ENCODE results near the gene PAK3.

The PAK3 gene

DNA sequence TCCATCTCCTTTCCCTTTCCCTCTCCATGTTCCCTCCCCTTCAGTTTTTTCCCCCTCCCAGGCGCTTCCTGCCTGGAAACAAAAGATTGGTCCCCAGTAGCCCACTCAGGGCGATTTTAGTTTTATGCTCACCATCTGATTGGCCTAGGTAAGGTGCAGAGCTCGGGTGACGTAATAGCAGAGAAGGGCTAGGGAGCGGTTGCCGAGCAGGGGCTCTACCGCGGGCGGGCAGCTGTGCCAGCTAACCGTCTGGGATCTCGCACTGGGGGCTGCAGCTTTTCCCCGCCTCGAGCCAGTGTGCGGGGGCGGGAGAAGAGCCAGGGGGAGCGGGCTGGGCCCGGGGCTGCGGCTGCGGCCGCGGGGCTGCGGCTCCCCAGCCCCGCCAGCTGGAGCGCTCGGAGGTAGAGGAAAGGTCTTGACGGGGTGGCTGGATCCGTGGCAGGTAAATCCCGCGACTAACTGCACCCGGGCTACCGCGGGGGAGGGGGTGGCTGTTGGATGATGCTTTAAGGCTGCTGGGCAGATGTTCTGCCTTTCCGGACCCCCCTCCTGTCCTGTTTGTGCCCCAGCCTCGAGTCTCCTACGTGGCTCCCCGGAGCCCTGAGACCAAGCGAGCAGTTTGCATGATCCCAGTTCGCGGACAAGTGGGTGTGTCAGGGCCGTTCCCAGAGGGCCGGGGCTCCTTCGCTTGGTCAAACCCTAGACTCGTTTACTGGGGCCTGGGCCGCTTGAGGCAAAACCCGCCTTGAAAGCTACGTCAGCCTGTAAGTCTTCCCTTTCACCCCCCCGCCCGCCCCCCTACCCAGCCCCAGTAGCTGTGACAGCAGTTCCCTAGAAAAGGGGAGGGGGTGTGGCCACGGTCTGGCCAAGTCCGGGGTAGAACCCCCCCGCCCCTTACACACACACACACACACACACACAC is at the start of gene PAK3:
PAK3 (plus strand) TSS at position 218 of the 922 bp plus-strand sequence. CDS start 26,913 bp downstream, outside the sequence.
- no peak for TF ChIP-seq REST (IDR thresholded peaks at IDR 0.05; ENCODE audit: low read depth)
- no peak for TF ChIP-seq TCF12 (IDR thresholded peaks at IDR 0.05; ENCODE audit: low read depth)
- no peak for TF ChIP-seq USF1 (IDR thresholded peaks at IDR 0.05)
- no peak for TF ChIP-seq CREB1 (IDR thresholded peaks at IDR 0.05; ENCODE audit: low read depth)
- no peak for TF ChIP-seq YY1 (IDR thresholded peaks at IDR 0.05; ENCODE audit: low read depth)
- no peak for TF ChIP-seq ZBTB7A (IDR thresholded peaks at IDR 0.05; ENCODE audit: low read depth)

DNA sequence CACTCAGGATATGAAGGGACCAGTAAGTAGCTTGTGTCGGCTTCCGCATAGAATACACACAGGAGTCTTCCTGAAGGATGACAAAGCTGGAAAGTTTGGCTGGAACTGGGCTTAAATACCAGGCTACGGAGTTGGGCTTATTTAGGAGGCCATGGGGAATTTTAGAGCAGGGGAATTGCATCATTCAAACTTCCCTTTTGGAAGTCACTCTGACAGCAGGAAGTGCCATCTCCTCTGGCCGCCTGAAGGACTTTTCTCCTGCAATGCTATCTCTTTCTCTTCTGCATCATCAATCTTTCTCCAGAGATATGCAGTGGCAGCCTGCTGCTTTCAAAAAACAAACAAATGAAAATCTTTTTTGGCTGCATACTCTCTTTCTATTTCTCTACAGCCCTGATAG is 48.4 kb upstream of the PAK3 start:
- TF ChIP-seq CEBPB (IDR thresholded peaks at IDR 0.05) = no peak
- TF ChIP-seq USF1 (IDR thresholded peaks at IDR 0.05) = no peak
- TF ChIP-seq TEAD4 (IDR thresholded peaks at IDR 0.05) = no peak
- no peak for TF ChIP-seq EGR1 (IDR thresholded peaks at IDR 0.05)
- TF ChIP-seq TCF12 (IDR thresholded peaks at IDR 0.05; ENCODE audit: low read depth) = no peak
- TF ChIP-seq NFIC (IDR thresholded peaks at IDR 0.05) = no peak
- TF ChIP-seq RAD21 (IDR thresholded peaks at IDR 0.05; ENCODE audit: low read depth) = no peak
- no peak for TF ChIP-seq FOXM1 (IDR thresholded peaks at IDR 0.05; ENCODE audit: borderline replicate concordance, low read depth)
- TF ChIP-seq, protein P1, sequence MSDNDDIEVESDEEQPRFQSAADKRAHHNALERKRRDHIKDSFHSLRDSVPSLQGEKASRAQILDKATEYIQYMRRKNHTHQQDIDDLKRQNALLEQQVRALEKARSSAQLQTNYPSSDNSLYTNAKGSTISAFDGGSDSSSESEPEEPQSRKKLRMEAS (IDR thresholded peaks at IDR 0.05) = no peak

DNA sequence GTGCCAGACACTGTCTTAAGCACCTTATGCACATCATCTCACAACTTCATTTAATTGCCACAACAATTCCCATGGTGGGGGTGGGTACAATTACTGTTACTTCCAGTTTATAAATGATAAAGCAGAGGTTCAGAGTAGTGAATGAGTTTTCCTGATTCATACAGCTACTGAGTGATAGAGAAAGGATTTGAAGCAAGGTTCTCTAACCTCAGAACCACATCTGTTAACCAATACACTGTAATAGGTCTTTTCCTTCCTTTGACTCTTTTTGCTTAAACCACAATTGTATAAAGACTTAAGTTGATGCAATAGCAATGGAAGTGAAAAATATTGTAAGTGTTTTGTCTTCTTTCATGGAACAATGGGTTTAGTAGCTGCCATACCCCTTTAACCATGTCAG is 43.5 kb upstream of the PAK3 start:
- no peak for TF ChIP-seq YY1 (IDR thresholded peaks at IDR 0.05; ENCODE audit: low read depth)
- TF ChIP-seq CREB1 (IDR thresholded peaks at IDR 0.05; ENCODE audit: low read depth) = no peak

DNA sequence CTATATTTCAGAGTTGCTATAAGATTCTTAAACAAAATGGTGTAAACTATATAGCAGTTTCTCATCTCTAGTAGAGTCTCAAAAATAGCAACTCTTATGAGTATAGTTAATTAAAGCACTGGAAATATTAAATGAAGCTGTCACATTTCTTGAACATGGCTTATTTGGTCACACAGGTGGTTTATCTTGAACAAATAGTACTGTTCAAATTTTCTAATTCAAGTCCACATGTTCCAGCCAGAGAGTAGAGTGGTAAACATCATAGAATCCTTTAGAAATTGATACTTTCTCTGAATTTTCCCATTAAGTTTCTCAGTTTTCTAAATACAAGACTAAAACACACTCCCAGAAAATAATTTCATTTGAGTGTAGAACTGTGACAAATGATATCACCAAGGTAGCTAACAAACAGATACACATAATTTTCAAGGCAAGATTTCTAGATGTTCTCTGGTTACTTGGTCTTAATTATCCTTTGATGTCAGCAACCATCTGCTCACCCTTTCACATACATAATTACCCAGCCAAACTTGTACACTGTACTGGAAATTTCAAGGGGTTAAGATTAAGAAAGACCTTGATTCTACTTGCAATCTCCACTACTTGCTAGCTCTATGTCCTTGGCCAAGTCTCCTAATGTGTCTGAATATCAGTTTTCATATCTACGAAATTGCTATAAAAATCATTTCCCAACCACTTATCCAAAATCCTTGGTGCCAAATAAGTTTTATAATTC is 24.3 kb upstream of the PAK3 start:
- no peak for TF ChIP-seq REST (IDR thresholded peaks at IDR 0.05; ENCODE audit: low read depth)
- TF ChIP-seq EGR1 (IDR thresholded peaks at IDR 0.05) = no peak
- no peak for TF ChIP-seq FOXM1 (IDR thresholded peaks at IDR 0.05; ENCODE audit: borderline replicate concordance, low read depth)
- TF ChIP-seq YY1 (IDR thresholded peaks at IDR 0.05; ENCODE audit: low read depth) = no peak
- no peak for TF ChIP-seq TAF1 (IDR thresholded peaks at IDR 0.05; ENCODE audit: low read depth)
- no peak for TF ChIP-seq CREB1 (IDR thresholded peaks at IDR 0.05; ENCODE audit: low read depth)
- TF ChIP-seq NFIC (IDR thresholded peaks at IDR 0.05) = no peak
- TF ChIP-seq EP300 (IDR thresholded peaks at IDR 0.05; ENCODE audit: borderline replicate concordance) = no peak
- TF ChIP-seq CEBPB (IDR thresholded peaks at IDR 0.05) = no peak
- TF ChIP-seq TEAD4 (IDR thresholded peaks at IDR 0.05) = no peak
- TF ChIP-seq ZBTB7A (IDR thresholded peaks at IDR 0.05; ENCODE audit: low read depth) = no peak
- TF ChIP-seq, protein P1 (IDR thresholded peaks at IDR 0.05) = no peak
- no peak for TF ChIP-seq TCF12 (IDR thresholded peaks at IDR 0.05; ENCODE audit: low read depth)
- TF ChIP-seq USF1 (IDR thresholded peaks at IDR 0.05) = no peak
- TF ChIP-seq RAD21 (IDR thresholded peaks at IDR 0.05; ENCODE audit: low read depth) = no peak

- no peak for TF ChIP-seq EGR1 (IDR thresholded peaks at IDR 0.05)
- TF ChIP-seq RAD21 (IDR thresholded peaks at IDR 0.05; ENCODE audit: low read depth) = no peak
- TF ChIP-seq FOXM1 (IDR thresholded peaks at IDR 0.05; ENCODE audit: borderline replicate concordance, low read depth) = no peak
- TF ChIP-seq, protein P1 (IDR thresholded peaks at IDR 0.05) = no peak
- TF ChIP-seq TCF12 (IDR thresholded peaks at IDR 0.05; ENCODE audit: low read depth) = no peak
- no peak for TF ChIP-seq CEBPB (IDR thresholded peaks at IDR 0.05)
- no peak for TF ChIP-seq CREB1 (IDR thresholded peaks at IDR 0.05; ENCODE audit: low read depth)
- TF ChIP-seq YY1 (IDR thresholded peaks at IDR 0.05; ENCODE audit: low read depth) = no peak
Measured at GRCh38 chrX:111083081-111083480, 12.9 kb upstream of the PAK3 start.
